Measurements from ENCODE around the gene TTC32.

DNA sequence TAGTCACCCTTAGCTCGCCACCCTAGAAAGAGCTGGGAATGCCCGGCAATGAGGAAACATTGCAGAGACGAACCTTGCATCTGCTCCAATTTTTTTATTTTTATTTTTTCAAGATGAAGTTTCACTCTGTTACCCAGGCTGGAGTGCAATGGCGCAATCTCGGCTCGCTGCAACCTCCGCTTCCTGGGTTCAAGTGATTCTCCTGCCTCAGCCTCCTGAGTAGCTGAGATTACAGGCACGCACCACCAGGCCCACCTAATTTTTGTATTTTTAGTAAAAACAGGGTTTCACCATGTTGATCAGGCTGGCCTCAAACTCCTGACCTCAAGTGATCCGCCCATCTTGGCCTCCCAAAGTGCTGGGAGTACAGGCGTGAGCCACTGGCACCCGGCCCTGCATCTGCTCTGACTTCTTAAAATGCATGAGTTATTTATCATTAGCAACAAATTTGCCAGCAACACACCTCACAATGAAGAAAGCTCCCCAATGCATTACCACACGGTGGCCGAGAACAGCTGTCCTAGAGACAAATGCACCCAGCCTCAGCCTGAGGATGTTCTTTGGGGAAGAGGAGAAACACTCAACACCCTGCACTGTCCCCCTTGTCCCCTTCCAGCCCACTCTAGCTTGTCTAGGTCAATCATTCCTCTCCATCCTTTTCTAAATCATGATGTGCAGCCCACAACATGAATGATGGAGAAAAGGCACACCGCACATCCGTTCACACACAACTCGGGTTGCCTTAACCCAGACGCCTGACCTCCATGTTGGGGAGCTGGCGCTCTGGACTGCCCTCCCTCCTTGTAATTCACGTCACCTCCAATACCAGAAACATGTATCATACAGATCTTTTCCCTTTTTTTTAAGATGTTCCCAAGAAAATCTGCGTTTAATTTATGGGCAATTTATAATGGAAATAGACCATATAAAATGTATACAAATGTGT lies 46.9 kb downstream of the TTC32 start:
- TF ChIP-seq, protein P1, sequence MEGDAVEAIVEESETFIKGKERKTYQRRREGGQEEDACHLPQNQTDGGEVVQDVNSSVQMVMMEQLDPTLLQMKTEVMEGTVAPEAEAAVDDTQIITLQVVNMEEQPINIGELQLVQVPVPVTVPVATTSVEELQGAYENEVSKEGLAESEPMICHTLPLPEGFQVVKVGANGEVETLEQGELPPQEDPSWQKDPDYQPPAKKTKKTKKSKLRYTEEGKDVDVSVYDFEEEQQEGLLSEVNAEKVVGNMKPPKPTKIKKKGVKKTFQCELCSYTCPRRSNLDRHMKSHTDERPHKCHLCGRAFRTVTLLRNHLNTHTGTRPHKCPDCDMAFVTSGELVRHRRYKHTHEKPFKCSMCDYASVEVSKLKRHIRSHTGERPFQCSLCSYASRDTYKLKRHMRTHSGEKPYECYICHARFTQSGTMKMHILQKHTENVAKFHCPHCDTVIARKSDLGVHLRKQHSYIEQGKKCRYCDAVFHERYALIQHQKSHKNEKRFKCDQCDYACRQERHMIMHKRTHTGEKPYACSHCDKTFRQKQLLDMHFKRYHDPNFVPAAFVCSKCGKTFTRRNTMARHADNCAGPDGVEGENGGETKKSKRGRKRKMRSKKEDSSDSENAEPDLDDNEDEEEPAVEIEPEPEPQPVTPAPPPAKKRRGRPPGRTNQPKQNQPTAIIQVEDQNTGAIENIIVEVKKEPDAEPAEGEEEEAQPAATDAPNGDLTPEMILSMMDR (IDR thresholded peaks at IDR 0.05), result no peak
- no peak for TF ChIP-seq POLR2A (IDR thresholded peaks at IDR 0.05)
